ENCODE results near the gene RUVBL1.

Gene RUVBL1

GRCh38 chr3:128131897-128132646 lies 8.5 kb upstream of the RUVBL1 start:
- no peak for DNase-seq

GRCh38 chr3:128128251-128128650 lies 4.6 kb upstream of the RUVBL1 start:
- no peak for DNase-seq

GRCh38 chr3:128127236-128127635 lies 3.6 kb upstream of the RUVBL1 start:
- DNase-seq: no peak

GRCh38 chr3:128123156-128123537 lies 465 bp downstream of the RUVBL1 start:
- DNase-seq: no peak

- no peak for DNase-seq
Observed at GRCh38 chr3:128122013-128122412, 1.6 kb downstream of the RUVBL1 start.

GRCh38 chr3:128113817-128114794 lies 9.5 kb downstream of the RUVBL1 start:
- no peak for DNase-seq

- no peak for DNase-seq
Observed at GRCh38 chr3:128112357-128112968, 11.1 kb downstream of the RUVBL1 start.

GRCh38 chr3:128111147-128111546 lies 12.5 kb downstream of the RUVBL1 start:
- DNase-seq: no peak

GRCh38 chr3:128107834-128108233 lies 15.8 kb downstream of the RUVBL1 start:
- DNase-seq: no peak

GRCh38 chr3:128103136-128103676 lies 20.4 kb downstream of the RUVBL1 start:
- no peak for DNase-seq

- no peak for DNase-seq
Observed at GRCh38 chr3:128100638-128101037, 23.0 kb downstream of the RUVBL1 start.

- no peak for DNase-seq
Observed at GRCh38 chr3:128100161-128100560, 23.5 kb downstream of the RUVBL1 start.

GRCh38 chr3:128098234-128098633 lies 25.4 kb downstream of the RUVBL1 start:
- DNase-seq: no peak

GRCh38 chr3:128095222-128095703 lies 28.3 kb downstream of the RUVBL1 start:
- DNase-seq: peak; percentile 38

- no peak for DNase-seq
Observed at GRCh38 chr3:128094295-128095151, 29.1 kb downstream of the RUVBL1 start.

GRCh38 chr3:128091586-128091985 lies 32.0 kb downstream of the RUVBL1 start:
- DNase-seq: no peak

GRCh38 chr3:128089135-128089534 lies 34.5 kb downstream of the RUVBL1 start:
- no peak for DNase-seq

- no peak for DNase-seq
Observed at GRCh38 chr3:128084675-128085021, 39.0 kb downstream of the RUVBL1 start.

GRCh38 chr3:128083980-128084674 lies 39.5 kb downstream of the RUVBL1 start:
- DNase-seq: no peak

GRCh38 chr3:128083396-128083795 lies 40.2 kb downstream of the RUVBL1 start:
- no peak for DNase-seq

- DNase-seq: no peak
Observed at GRCh38 chr3:128082546-128082945, 41.1 kb downstream of the RUVBL1 start.

- no peak for DNase-seq
Observed at GRCh38 chr3:128081846-128082245, 41.8 kb downstream of the RUVBL1 start.
